22Rv1 (cell line): ENCODE measurements around the gene DDX11.
"Not testable (repeated sequence)": the region's sequence is repeated elsewhere in the genome, so short reads cannot be mapped to it uniquely, and the experiment has no call there.

Experiments used
- CTCF ChIP-seq: fragments of 450-650 bp; IDR thresholded peaks from 2 replicates; pipeline ENCODE4 v1.5.1; 2017; ENCODE audit warnings: mild to moderate bottlenecking
- ZFX ChIP-seq: fragments of 450-650 bp; IDR thresholded peaks from 2 replicates; pipeline ENCODE4 v1.6.1; 2017; ENCODE audit warnings: antibody characterized with exemption, borderline replicate concordance

- not testable (repeated sequence) for TF ChIP-seq CTCF, ZFX
Observed at GRCh38 chr12:31103561-31103975, 29.9 kb downstream of the DDX11 start.
